HPDE6-E6E7 (cell line): ENCODE data around the gene ARFGEF3.

Experiments used
- DNase-seq: peaks from one replicate; pipeline ENCODE4 v3.0.0; 2011; ENCODE audit warnings: missing footprints; ENCODE audit errors: extremely low spot score

Gene ARFGEF3

DNA sequence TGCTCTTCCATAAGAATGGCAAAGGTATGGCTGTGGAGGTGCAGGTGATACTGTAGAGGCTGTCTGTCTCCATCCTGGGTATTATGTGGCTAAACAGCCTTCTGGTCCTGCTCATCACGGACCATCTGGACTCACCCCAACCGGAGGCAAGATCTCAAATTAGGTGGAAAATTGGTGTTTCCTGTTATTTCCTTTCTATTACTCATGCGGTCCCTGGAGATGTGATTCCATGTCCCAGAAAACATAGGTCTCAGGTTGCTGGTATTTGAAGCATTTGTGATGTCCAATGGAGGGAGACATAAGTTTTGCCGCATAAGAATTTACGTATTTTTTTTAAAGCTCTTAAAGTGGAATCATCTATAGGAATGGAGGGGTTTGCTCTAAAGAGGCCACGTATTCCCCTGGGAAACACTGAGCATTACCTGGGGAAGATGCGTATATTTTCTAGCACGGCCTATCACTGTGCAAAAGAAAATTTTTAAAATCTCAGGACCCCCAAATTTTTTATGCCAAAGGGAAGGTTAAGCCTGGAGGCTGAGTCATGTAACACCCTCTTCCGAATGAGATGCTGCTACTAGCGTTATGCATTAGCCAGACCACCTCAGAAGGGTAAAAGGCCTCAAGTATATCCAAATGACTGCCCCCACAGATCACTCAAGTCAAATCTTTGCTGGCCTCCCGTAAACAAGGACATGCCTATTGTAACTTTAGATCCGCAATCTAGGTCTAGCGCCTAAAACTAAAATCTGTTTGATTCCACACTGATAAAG lies 78.9 kb downstream of the ARFGEF3 start:
- no peak for DNase-seq

DNA sequence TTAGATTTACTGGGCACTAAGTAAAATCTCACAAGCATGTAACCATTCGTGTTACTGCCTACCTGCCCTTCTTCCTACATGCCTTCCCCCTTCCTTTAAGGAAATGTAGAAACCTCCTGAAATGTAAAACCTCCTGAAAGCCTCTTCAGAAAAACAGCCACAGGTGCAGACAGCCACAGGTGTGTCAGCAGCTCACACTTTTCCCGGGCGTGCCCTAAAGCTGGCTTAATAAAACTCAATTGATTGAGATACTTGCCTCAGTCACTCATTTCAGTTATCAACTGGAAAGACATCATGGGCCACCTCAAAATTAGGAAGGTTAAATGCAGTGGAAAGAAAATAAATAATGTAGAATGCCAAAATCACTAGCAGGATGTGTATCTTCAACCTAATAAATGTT lies 79.6 kb downstream of the ARFGEF3 start:
- no peak for DNase-seq

DNA sequence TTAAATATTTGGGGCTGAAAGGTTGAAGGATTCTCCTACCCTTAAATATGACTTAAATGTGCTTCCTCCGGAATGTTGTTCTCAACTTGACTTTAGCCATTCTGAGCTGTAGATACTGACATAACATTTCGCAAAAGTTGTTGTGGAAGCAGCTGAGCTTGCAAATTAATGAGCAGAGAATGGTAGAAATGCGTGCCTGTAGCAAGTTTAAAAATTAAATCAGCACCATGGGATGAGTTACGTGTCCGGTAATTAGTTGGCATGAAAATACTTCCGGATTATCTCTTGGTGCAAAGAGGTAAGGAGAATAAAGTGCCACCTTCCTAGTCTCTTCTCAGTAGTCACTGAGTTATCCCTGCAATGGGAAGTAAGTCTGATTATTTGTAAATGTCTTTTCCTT lies 80.2 kb downstream of the ARFGEF3 start:
- no peak for DNase-seq

DNA sequence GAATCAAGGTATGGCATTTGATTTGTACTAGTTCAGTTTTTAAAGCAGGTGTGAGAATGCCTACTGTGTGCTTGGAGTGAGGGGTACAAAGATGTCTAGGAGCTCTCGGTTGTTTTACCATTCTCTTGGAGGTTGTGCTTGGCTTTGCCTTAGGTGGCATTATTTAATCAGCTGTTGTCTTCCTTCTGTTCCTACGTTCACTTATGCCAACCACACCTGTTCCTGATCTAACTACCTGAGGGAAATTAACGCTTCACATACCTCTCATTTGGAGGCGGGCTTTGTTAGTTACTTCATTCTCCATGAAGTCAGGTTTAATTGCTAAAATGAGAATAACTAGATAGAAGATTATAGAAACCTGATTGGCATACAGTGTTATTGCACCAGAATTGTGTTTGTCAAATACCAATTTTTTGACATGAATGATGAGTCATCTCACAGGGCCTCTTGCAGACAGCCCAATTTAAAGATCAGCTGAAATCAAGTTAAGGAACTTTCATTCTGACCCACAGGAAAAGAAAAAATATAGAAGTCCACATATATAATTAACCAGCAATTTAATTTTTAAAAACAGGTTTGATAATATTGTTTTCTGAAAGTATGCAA lies 81.4 kb downstream of the ARFGEF3 start:
- no peak for DNase-seq

DNA sequence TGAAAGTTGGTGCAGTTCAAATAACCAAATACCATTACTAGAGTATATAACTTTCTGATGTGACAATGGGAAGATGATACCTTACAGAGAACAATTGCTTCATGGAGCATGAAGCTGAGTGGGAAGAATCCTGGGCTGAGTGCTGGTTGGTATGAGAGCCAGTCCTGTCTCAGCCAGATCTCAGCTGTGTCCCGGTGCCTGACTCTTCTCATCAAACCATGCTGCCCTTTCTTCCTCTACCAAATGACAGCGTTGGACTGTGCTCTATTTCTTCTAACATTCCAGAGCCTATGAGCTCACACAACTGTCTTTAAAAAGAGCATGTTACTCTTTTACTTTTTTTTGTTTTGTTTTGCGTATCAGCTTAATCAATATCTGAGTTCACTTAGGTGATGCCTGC lies 84.0 kb downstream of the ARFGEF3 start:
- no peak for DNase-seq

DNA sequence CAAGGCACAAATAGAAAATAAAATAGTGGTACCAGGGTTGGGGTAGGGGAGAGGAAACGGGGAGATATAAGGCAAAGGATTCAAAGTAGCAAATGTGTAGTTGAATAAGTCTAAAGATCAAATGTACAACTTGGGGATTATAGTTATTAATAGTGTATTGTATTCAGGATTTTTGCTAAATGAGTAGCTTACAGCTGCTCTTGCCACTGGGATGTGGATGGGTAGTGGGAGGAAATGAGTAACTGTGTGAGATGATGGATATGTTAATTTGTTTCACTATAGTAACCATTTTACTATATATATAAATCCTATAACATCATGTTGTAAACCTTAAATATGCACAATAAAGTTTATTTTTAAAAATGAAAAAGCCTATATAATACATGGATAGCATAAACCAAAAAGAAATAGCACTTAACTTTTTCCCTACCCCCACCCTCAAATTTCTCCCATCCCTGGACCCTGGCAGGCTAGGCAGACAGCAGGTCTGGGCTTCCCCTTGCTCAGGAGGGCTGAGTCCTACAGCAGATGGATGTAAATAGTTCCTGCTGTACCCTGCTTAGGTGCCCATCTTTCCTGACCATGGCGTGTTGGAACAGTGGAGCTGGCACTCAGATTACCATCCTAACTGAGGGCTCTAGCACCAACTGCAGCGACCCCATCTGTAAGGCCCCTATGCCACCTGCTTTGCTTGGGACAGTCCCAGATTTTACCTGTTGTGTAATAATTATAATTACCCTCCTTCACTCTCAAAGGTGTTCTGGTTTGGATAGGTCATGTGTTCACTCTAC lies 85.1 kb downstream of the ARFGEF3 start:
- DNase-seq, result no peak

DNA sequence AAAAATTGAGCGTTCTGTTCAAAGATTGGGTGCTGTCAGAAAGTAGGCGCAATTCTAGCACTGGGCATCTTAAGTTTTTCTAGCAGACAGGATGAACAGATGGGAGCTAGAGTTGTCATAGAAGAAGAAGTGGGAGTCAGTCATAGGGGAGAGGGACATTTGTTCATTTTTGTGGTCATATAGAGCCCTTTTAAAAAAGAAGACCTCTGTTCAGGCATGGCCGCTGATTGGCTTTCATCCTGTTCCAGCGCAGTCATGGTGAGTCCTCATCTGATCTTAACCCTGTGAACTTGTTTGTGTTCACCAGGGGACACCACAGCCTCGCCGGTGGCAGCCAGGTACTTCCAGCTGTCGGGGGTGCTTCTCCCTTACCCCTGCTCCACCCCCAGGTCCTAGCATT lies 86.3 kb downstream of the ARFGEF3 start:
- DNase-seq, result no peak

DNA sequence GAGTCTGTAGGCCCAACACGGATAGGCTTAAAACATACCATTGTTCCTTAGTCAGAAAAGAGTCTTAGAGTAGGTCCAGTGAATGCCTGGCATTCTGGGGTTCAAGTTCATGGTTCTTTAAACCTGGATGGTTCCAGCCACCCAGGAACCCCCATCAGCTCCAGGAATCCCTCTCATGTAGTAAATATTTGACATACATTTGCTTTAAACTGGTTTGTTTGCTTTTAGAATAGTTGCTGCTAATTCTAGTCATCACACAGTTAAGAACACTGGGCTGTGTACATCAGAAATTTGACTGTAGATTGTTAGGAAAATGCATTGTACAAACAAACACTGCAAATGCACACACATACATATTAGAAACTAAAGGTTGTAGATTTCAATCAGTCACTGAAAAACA lies 87.1 kb downstream of the ARFGEF3 start:
- DNase-seq, result no peak

DNA sequence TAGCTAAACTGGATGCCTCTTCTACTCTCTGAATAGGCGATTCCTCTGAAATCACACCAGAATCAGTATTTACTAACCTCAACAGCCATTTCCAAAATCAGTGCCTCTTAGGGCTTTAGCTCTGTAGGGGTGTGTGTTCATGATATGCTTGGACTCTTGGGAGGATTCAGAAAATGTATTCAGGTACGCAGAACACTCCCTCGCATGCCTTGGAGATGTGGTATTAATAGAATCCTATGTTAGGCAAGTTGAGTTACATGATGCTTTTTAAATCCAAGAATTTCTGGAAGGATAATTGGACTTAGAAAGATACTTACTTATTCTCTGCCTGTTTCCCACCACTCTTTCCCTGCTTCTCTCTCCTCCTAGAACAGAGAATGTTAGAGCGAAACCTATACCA lies 88.3 kb downstream of the ARFGEF3 start:
- no peak for DNase-seq

DNA sequence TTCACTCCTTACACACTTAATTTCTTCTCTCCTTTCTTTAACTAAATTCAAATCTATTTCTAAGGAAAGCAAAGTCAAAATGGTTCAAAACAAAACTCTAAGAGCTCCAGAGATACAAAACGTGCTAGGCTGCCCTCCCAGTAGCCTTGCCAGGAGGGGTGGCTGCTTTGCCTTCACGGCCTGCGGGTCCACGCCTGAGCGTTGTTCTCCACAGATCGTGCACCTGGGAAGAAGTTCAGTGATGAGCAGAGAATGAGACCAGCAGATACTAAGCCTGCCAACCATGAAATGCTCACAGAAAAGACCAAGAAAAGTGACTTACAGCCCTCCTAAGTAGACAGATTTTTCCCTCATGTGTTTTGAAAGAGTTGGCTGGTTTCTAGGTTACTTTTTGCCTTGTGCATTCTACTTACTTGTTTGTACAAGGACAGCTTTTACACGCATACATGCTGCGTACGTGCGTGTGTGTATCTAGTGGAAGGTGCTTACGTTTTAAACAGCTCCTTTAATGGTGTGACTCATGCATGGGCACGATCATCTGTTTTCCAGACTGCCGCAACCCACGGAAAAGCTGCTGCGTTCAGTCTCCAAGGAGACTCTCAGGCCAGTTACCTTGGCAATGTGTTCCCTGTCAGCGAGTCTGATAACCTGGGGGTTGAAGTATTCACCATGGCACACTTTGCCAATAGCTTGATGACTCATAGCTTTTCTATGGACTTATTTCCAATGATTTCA lies 88.9 kb downstream of the ARFGEF3 start:
- no peak for DNase-seq

DNA sequence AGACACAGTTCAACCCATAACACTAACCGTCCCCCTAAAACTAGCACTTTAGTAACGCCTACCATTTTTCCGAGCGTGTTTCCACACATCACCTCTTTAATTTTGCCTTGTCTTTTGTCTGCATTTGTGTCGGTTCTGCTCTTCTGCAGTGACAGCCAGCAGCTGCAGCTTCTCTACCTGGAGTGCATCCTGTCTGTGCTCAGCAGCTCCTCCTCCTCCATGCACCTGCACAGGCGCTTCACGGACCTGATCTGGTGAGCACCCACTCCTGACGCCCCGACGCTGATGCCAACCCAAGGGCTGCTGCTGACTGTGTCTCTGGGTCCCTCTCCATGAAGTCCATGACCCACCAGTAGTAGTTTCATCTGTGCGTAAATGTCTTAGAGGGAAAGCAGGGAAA lies 92.0 kb downstream of the ARFGEF3 start:
- DNase-seq, result no peak

DNA sequence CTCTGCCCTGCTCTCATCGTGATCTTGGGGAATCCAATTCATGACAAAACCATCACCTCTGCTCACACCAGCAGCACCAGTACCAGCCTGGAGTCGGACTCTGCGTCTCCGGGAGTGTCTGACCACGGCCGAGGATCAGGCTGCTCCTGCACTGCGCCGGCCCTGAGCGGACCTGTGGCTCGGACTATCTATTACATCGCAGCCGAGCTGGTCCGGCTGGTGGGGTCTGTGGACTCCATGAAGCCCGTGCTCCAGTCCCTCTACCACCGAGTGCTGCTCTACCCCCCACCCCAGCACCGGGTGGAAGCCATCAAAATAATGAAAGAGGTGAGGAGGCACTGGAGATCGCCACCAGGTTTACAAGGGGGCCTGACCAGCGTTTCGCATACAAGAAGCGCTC lies 93.7 kb downstream of the ARFGEF3 start:
- no peak for DNase-seq

DNA sequence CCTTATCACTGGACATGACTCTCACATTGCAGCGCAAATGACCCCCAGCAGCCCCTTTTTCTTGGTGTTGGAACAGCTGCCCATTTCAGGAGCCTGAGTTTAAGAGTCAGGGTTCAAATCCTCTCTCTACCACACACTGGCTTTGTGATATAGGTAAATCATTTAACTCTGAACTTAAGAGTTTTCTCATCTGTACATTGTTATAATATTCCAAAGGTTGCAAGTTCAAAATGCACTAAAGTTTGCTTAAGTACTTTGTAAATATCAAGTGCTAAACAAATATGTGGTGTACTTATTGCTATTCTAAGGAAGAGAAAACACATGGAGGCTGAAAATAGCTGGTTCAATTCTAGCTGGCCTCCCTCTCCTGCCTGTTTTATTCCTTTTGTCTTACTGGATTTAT lies 95.9 kb downstream of the ARFGEF3 start:
- DNase-seq, result no peak

DNA sequence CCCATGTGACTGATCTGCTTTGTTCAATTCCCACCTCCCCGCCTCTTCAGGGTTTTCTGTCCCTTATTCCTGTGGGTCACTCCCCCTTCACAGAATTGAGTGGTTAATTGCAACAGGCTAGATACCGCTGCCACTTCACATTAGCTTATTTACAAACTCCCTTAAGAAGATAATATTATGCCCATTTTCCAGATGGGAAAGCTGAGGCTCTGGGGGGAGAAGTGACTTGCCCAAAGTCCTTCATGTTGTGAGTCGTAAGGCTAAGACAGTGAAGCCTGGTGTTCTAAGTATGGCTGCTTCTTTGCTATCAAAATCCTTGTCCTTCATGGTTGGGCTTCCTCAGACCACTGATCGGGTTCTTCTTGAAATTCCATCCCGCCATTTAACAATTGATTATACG lies 96.5 kb downstream of the ARFGEF3 start:
- no peak for DNase-seq

DNA sequence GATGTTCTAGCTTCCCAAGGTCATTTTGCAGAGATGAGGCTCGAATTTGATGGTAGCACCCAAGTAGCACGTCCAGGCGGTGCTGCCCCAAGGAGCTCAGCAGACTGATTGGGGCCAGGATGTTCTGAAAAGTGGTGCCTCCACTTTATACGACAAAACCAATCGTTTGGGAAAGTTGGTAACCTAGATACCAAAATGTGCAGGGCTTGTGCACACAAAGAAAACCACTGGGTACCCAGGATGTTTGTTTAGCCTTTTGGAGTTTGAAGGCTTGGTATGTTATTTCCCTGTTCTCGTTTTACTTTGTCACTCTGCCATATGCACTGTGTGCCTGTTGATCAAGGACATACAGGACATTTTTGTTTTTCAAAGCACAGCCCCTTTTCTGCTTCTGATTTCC lies 97.3 kb downstream of the ARFGEF3 start:
- DNase-seq, result no peak

DNA sequence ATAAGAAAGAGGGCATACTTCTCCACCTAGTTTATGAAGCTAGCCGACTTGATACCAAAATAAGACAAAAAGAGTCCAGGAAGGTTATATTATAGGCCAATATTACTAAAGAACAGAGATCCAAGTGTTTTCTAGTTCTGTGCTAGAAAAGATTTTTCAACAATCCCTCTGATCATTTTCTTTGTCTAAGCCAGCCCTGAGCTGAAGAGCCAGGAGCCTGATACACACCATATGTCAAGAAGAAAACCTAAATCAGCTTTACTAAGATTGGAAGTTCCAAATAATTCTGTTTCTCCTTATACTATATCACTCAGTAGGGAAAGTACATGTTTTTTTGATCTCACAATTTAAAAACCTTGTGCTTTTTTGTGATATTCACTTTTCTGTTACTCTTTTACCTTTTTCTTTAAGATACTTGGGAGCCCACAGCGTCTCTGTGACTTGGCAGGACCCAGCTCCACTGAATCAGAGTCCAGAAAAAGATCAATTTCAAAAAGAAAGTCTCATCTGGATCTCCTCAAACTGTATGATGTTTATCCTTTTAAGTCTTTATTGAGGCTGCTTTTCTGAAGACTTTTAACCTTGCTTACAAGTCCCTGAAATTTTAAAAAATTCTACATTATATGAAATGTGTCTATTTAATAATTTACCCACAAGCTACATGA lies 99.5 kb downstream of the ARFGEF3 start:
- no peak for DNase-seq

DNA sequence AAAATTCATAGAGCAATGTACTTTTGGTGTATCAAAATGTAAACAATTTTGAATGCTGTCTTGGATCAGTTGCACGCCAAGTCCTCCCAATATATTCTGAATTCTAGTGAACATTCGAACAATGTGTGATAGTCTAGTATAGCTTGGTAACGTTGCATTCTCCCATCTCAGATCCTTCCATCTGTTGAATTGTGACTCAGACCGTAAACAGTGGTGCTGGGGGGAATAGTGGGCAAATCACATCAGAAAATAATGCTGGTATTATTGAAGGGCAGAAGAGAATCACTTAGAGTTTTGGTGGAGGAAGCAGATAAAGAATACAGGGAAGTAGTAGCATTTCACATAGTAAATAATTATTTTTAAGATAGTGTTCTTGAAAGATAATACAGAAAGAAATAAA lies 102.2 kb downstream of the ARFGEF3 start:
- DNase-seq, result no peak

DNA sequence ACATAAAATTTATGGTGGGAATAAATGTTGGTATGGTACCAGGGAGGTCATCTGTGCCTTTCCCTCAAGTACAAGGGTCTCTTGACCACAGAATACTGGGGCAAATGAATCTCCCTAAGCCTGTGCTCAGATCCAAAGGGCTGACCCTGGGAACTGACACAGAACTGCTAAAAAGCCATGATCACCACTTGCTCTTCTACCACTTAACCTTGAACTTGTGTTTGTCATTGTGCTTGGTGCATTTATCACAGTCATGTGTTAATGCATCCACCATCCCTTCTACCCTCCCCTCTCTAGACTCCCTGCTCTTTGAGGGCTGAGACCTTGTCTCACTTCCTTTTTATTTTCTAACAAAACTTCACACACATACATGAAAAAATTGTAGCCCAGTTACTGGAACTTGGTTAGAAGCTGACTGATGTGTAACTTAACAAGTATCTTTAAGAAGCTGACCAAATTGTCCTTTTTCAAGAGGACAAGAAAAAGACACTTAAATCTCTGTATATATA lies 102.7 kb downstream of the ARFGEF3 start:
- no peak for DNase-seq

DNA sequence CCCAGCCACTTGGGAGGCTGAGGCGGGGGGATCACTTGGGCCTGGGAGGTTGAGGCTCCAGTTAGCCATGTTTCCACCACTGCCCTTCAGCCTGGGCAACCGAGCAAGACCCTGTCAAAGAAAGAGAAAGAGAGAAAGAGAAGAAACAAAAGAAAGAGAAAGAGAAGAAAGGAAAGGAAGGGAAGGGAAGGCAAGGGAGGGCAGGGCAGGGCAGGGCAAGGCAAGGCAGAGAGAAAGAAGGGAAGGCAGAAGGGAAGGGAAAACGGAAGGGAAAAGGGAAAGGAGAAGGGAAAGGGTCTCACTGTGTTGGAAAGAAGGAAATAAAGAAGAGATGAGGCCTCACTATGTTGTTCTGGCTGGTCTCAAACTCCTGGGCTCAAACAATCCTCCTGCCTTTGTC lies 104.4 kb downstream of the ARFGEF3 start:
- DNase-seq, result no peak

DNA sequence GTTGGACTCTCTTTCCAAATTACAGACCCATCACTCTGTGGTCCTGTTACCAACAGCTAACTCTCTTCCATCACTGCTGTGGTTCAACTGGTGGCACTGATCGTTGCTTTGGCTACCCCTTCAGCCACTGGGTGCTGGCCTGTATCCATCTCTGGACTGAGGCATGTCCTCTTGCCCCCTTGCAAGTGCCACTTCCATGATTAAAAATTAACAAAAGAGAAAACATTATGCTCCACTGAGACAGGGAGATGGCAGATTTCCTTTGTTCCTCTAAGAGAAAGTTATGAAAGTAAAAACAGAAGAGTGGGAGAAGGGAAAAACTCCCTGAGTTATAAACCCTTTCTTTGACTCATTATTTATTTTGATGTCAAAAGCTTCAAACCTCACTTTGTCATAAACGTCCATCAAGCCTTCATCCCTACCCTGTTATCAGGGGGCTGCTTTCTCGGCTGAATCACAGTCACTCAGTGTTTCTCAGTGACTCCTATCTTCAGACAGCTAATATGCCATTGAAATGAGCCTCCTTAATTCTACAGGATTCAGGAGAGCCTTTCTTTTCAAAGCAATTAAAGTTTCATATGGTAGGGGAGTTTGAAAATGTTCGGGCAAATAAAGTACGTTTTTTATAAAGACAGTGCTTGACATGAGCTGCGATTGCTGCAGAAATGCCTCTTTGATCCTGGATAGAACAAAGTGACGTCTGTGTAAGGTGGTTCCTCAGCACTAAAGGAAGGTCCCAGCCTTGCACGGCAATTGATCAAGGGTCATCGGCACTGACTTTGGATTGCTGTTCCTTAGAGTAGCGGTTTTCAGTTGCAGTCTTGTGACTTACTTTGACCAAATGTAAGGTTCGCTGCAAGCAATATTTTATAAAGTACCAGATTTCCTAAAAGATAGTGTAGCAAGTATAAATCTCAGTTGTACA lies 106.5 kb downstream of the ARFGEF3 start:
- DNase-seq, result no peak
